ENCODE data around the gene LUZP1. TPM values are rescaled to one million over a fixed set of nuclear protein-coding genes. Genes with fewer than 3 reads are reported as not detected.
A peak's percentile ranks its signal among the peaks of the same experiment; 100 is the strongest.

The LUZP1 gene
- total RNA-seq (ENCODE audit: low replicate concordance), result 33.0 and 43.9 TPM in 2 replicates
- long read RNA-seq, transcript LUZP1-204 (4 exons, 1,190 nt), result major isoform, 16 of 69 reads
- long read RNA-seq, partial matches to known transcripts, result 46 of 69 reads
- long read RNA-seq, other reads (novel, unspliced or antisense), result 7 of 69 reads

DNA sequence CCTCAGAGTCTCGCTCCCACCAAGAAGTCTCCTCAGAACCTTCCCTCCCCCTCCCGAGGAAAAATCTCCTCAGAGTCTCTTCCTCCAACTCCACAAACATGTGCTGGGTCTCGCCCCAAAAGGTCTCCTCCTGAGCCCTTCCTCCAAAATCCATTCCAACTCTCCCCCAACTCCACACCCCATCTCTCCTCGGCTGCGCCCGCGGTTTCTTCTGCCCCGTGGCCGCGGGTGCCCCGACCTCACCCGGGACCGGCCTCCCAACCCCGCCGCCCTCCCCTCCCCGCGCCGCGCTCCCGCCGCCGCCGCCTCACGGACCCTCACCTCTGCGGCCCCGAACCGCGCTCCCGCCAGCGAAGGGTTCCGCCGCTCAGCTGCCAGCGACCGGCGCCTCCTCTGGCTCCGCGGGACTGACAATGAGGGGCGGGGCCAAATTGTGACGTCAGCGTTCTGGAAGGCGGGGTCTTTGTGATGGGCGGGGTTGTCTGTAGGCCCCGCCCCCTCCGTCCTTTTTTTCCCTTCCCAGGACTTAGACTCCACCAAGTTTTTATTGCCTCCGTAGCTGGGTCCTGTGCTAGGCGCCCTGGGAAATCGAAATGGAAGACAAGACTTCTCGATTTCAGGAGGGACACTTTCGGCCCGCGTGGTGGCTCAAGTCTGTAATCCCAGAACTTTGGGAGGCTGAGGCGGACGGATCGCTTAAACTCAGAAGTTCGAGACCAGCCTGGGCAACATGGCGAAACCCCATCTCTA is at the start of gene LUZP1:
Gene LUZP1, minus strand, starts transcription at position 412 of the 750 bp plus-strand sequence.
- peak; percentile 95 for DNase-seq (ENCODE audit: extremely low spot score, unreplicated experiment)
- H3K9me3 Mint-ChIP-seq, result no peaks in the 10 kb centered on the region
- TF ChIP-seq, protein P1, sequence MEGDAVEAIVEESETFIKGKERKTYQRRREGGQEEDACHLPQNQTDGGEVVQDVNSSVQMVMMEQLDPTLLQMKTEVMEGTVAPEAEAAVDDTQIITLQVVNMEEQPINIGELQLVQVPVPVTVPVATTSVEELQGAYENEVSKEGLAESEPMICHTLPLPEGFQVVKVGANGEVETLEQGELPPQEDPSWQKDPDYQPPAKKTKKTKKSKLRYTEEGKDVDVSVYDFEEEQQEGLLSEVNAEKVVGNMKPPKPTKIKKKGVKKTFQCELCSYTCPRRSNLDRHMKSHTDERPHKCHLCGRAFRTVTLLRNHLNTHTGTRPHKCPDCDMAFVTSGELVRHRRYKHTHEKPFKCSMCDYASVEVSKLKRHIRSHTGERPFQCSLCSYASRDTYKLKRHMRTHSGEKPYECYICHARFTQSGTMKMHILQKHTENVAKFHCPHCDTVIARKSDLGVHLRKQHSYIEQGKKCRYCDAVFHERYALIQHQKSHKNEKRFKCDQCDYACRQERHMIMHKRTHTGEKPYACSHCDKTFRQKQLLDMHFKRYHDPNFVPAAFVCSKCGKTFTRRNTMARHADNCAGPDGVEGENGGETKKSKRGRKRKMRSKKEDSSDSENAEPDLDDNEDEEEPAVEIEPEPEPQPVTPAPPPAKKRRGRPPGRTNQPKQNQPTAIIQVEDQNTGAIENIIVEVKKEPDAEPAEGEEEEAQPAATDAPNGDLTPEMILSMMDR (conservative IDR thresholded peaks at IDR 0.05), result no peak
- H3K4me1 Mint-ChIP-seq (ENCODE audit: unreplicated experiment), result peaks cover 33% of the 10 kb centered on the region
- H3K36me3 Mint-ChIP-seq, result peaks cover 4% of the 10 kb centered on the region
- peak within 1 kb of the TSS; percentile 96 for H3K27ac Mint-ChIP-seq
- no peaks in the 10 kb centered on the region for H3K27me3 Mint-ChIP-seq
- peak within 1 kb of the TSS; percentile 99 for H3K4me3 Mint-ChIP-seq

DNA sequence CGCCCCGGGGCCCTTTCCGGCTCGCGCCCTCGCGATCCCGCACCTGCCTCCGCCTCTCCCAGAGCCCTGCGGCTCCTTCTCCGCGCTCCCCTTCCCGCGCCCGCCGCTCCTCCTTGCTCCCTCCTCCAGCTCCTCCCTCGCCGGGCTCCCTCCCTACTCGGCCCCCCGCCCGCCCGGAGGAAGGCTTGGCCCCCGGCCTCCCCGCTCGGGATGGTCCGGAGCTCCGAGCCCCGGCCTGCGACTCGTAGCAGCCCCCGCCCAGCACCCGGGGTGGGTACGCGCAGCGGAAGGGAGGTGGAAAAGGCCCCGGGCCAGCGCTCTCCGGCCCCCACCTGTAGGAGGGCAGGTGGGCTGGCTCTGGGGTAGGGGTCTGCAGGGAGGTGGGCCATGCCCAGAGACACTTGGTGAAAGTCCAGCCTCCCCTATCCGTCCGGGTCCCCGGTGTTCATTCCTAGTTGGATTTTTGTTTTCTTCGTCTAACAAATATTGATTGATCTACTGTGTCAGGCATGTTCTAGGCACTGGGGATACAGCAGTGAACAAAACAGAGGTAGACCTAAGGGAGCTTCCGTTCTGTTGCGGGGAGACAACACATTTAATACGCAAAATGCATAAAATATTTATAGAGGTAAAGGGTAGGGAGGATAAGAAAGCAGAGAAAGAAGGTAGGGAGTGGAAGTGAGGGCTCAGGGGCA is 48.9 kb upstream of the LUZP1 start, which contains the start of gene HTR1D:
Gene HTR1D, minus strand, starts transcription at position 82 of the 695 bp plus-strand sequence. CDS start 23,283 bp downstream, outside the sequence.
- TF ChIP-seq, protein P1 (conservative IDR thresholded peaks at IDR 0.05), result no peak
- no peaks in the 10 kb centered on the region for H3K9me3 Mint-ChIP-seq
- H3K27me3 Mint-ChIP-seq, result peaks cover 76% of the 10 kb centered on the region
- no peak for DNase-seq (ENCODE audit: extremely low spot score, unreplicated experiment)
- H3K27ac Mint-ChIP-seq, result peak within 1 kb of the TSS; percentile 85
- H3K4me1 Mint-ChIP-seq (ENCODE audit: unreplicated experiment), result peaks cover 10% of the 10 kb centered on the region
- H3K36me3 Mint-ChIP-seq, result peaks cover 3% of the 10 kb centered on the region
- peak within 1 kb of the TSS; percentile 82 for H3K4me3 Mint-ChIP-seq

DNA sequence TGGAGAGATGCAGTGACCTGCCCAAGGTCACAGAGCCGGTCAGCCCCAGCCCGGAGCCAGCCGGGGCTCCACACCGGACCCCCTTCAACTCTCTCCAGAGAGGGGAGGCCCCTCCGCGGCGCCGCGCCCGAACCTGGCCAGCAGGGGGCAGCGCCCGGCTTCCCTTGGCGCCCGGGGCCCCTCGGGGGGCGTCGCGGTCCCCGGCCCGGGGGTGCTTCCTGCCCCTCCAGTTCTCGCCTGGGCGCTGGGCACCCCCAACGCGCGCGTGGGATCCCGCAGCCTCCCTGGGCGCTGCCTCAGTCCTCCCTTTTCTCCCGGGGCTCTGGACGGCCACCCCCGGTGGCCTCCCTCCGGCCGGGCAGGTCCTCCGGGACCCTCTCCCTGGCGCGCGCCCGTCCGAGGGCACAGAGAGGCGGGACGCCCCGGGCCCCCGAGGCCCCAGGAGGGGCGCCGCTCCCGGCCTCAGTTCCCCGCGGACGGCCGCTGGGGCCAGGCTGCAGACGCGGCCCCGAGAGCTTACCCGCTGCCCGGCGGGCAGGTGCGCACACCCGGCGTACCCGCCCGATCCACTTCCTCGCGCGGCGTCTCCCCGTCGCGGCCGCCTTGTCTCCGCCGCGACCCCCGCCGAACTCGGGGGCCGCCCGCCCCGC is 48.2 kb upstream of the LUZP1 start:
- peaks cover 78% of the 10 kb centered on the region for H3K27me3 Mint-ChIP-seq
- peak overlapping the region; percentile 85 for H3K27ac Mint-ChIP-seq
- no peaks in the 10 kb centered on the region for H3K9me3 Mint-ChIP-seq
- peak; percentile 74 for DNase-seq (ENCODE audit: extremely low spot score, unreplicated experiment)
- peaks cover 10% of the 10 kb centered on the region for H3K4me1 Mint-ChIP-seq (ENCODE audit: unreplicated experiment)
- H3K36me3 Mint-ChIP-seq, result peaks cover 3% of the 10 kb centered on the region
- TF ChIP-seq, protein P1 (conservative IDR thresholded peaks at IDR 0.05), result peak; percentile 87
- H3K4me3 Mint-ChIP-seq, result peak overlapping the region; percentile 82

DNA sequence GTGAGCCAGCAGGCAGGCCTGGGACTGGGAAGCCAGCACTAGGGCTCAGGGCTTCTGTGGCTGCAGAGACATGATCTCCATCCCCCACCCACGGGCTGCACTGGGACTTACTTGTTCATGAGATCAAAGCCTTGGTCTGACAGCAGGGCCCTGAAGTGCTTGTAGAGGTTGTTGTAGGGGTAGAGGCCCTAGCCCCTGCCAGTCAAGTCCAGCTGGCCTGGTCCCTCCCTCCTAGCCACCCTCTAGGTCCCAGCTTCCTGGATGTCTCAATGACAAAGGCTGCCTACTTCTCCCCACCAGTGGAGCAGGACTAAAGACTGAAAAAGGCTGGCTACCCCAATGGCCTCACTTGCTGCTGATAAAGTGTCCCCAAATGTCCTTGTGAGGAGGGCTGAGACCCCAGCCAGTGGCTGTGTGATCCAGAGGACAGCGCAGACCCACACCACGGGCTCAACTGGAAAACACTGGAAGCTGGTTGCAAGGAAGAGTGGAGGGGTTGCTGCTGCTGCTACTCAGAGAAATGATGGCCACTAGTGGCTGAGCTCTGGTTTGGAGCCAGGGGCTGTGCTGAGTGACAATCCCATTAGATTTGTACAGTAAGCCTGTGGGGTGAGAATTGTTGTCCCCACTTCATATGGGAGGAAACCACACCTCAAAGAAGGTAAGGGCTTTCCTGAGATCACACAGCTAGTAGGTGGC is 47.2 kb upstream of the LUZP1 start:
- H3K27ac Mint-ChIP-seq, result peak overlapping the region; percentile 85
- H3K9me3 Mint-ChIP-seq, result no peaks in the 10 kb centered on the region
- H3K27me3 Mint-ChIP-seq, result peaks cover 80% of the 10 kb centered on the region
- H3K36me3 Mint-ChIP-seq, result peaks cover 3% of the 10 kb centered on the region
- H3K4me3 Mint-ChIP-seq, result peak overlapping the region; percentile 82
- DNase-seq (ENCODE audit: extremely low spot score, unreplicated experiment), result no peak
- TF ChIP-seq, protein P1 (conservative IDR thresholded peaks at IDR 0.05), result no peak
- H3K4me1 Mint-ChIP-seq (ENCODE audit: unreplicated experiment), result peaks cover 10% of the 10 kb centered on the region

DNA sequence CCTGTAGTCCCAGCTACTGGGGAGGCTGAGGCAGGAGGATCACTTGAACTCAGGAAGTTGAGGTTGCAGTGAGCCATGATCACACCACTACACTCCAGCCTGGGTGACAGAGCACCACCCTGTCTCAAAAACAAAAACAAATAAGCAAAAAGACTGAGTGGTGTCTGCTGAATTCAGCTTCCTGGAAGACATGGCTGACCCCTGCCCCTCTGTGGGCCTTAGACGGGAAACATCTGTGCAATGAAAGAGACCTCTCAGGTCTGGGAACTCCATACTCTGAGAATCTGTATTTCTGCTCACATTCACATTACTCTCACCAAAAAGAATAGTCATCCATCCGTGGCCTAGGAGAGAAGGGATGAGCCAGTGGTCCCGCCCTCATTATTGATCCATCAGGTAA is 46.6 kb upstream of the LUZP1 start:
- H3K9me3 Mint-ChIP-seq, result no peaks in the 10 kb centered on the region
- H3K27me3 Mint-ChIP-seq, result peaks cover 79% of the 10 kb centered on the region
- H3K27ac Mint-ChIP-seq, result no peak overlapping the region
- DNase-seq (ENCODE audit: extremely low spot score, unreplicated experiment), result no peak
- peaks cover 3% of the 10 kb centered on the region for H3K36me3 Mint-ChIP-seq
- H3K4me3 Mint-ChIP-seq, result no peak overlapping the region
- peaks cover 10% of the 10 kb centered on the region for H3K4me1 Mint-ChIP-seq (ENCODE audit: unreplicated experiment)
- TF ChIP-seq, protein P1 (conservative IDR thresholded peaks at IDR 0.05), result no peak

Measured in type B pancreatic cell (in vitro differentiated cells).